ENCODE measurements around the gene MARS1.
"Not testable (repeated sequence)": the region's sequence is repeated elsewhere in the genome, so short reads cannot be mapped to it uniquely, and the experiment has no call there.

MARS1 gene

GRCh38 chr12:57513266-57513665 lies 25.4 kb downstream of the MARS1 start:
- in situ Hi-C loops (cut with HindIII; ENCODE audit: low sequenced_read_pairs) = no loop called here
- no peak for DNase-seq (ENCODE audit: low read depth, low spot score)
- no peak overlapping the region for H3K4me3 ChIP-seq (ENCODE audit: low read depth, low read length)
- TF ChIP-seq CTCF (IDR thresholded peaks at IDR 0.05; ENCODE audit: low read depth, low read length) = no peak

- in situ Hi-C loops (cut with HindIII; ENCODE audit: low sequenced_read_pairs); DNase-seq (ENCODE audit: low read depth, low spot score); H3K4me3 ChIP-seq (ENCODE audit: low read depth, low read length): not testable (repeated sequence)
Observed at GRCh38 chr12:57513677-57514076, 25.8 kb downstream of the MARS1 start.

- in situ Hi-C loops (cut with HindIII; ENCODE audit: low sequenced_read_pairs); DNase-seq (ENCODE audit: low read depth, low spot score); H3K4me3 ChIP-seq (ENCODE audit: low read depth, low read length): not testable (repeated sequence)
Observed at GRCh38 chr12:57514246-57514645, 26.4 kb downstream of the MARS1 start.

- no peak for DNase-seq (ENCODE audit: low read depth, low spot score)
- in situ Hi-C loops (cut with HindIII; ENCODE audit: low sequenced_read_pairs) = no loop called here
- H3K4me3 ChIP-seq (ENCODE audit: low read depth, low read length) = no peak overlapping the region
- no peak for TF ChIP-seq CTCF (IDR thresholded peaks at IDR 0.05; ENCODE audit: low read depth, low read length)
Observed at GRCh38 chr12:57514720-57515407, 27.0 kb downstream of the MARS1 start.

GRCh38 chr12:57515408-57515933 lies 27.6 kb downstream of the MARS1 start:
- H3K4me3 ChIP-seq (ENCODE audit: low read depth, low read length) = no peak overlapping the region
- in situ Hi-C loops (cut with HindIII; ENCODE audit: low sequenced_read_pairs) = no loop called here
- no peak for TF ChIP-seq CTCF (IDR thresholded peaks at IDR 0.05; ENCODE audit: low read depth, low read length)
- DNase-seq (ENCODE audit: low read depth, low spot score) = no peak

- no peak overlapping the region for H3K4me3 ChIP-seq (ENCODE audit: low read depth, low read length)
- DNase-seq (ENCODE audit: low read depth, low spot score) = no peak
- in situ Hi-C loops (cut with HindIII; ENCODE audit: low sequenced_read_pairs) = no loop called here
- TF ChIP-seq CTCF (IDR thresholded peaks at IDR 0.05; ENCODE audit: low read depth, low read length) = no peak
Observed at GRCh38 chr12:57515934-57516541, 28.2 kb downstream of the MARS1 start.

- no peak overlapping the region for H3K4me3 ChIP-seq (ENCODE audit: low read depth, low read length)
- in situ Hi-C loops (cut with HindIII; ENCODE audit: low sequenced_read_pairs) = no loop called here
- DNase-seq (ENCODE audit: low read depth, low spot score) = no peak
- no peak for TF ChIP-seq CTCF (IDR thresholded peaks at IDR 0.05; ENCODE audit: low read depth, low read length)
Observed at GRCh38 chr12:57516617-57517153, 28.8 kb downstream of the MARS1 start.

Measured in astrocyte of the spinal cord (primary cell).